Activated CD8-positive, alpha-beta memory T cell treated with anti-CD3 and anti-CD28 coated beads, Interleukin-2, amount 10 ng/mL, durations not matched to agents 7 days and 5 days (primary cell): ENCODE results near the gene STAMBP. TPM values are rescaled to one million over a fixed set of nuclear protein-coding genes. Genes with fewer than 3 reads are reported as not detected.
A peak's percentile ranks its signal among the peaks of the same experiment; 100 is the strongest.
"Not testable (repeated sequence)": the region's sequence is repeated elsewhere in the genome, so short reads cannot be mapped to it uniquely, and the experiment has no call there.

Experiments used
- ATAC-seq: fragments of 150-1000 bp; cut with Tn5 transposase; one replicate; pipeline ENCODE4 v1.10.0; 2021; ENCODE audit warnings: moderate library complexity
- CTCF ChIA-PET: fragments of 350-600 bp; sonication (Branson Sonifier 250); formaldehyde crosslinking; loops from one replicate; lab custom pipeline; 2021; ENCODE audit warnings: antibody characterized with exemption; lab: Charles Lee
- DNase-seq: peaks from one replicate; pipeline ENCODE4 v3.0.0-alpha.2; 2020
- H3K27ac Mint-ChIP-seq: one replicate; pipeline ENCODE4 v1.8.0; 2021; ENCODE audit warnings: mild to moderate bottlenecking, mixed read lengths
- H3K27me3 Mint-ChIP-seq: one replicate; pipeline ENCODE4 v1.8.0; 2021; ENCODE audit warnings: mixed read lengths
- H3K36me3 Mint-ChIP-seq: one replicate; pipeline ENCODE4 v1.8.0; 2021; ENCODE audit warnings: mild to moderate bottlenecking, mixed read lengths
- H3K4me1 Mint-ChIP-seq: one replicate; pipeline ENCODE4 v1.8.0; 2021; ENCODE audit warnings: mixed read lengths
- H3K4me3 Mint-ChIP-seq: one replicate; pipeline ENCODE4 v1.8.0; 2021; ENCODE audit warnings: mild to moderate bottlenecking, moderate library complexity, mixed read lengths
- H3K9me3 Mint-ChIP-seq: one replicate; pipeline ENCODE4 v1.8.0; 2022; ENCODE audit warnings: low read depth, mixed read lengths
- total RNA-seq, 2 experiments: library from RNA; stranded (reverse); gene quantifications; one replicate each; pipeline ENCODE4 v1.2.3, GENCODE V29; 2021

Gene STAMBP
- total RNA-seq, 2 experiments from 2014 or later = 42.8 to 58.8 TPM

- H3K4me3 Mint-ChIP-seq = no peak overlapping the region
- CTCF ChIA-PET = interaction anchor here (1.5 kb wide), 1 partner anchor 201 kb away, joined by 3 read pairs; no protein-coding TSS in a partner anchor
- DNase-seq = no peak
- H3K4me1 Mint-ChIP-seq = peaks cover 12% of the 10 kb centered on the region
- ATAC-seq = peak; percentile 42
- H3K27me3 Mint-ChIP-seq = peaks cover 3% of the 10 kb centered on the region
- H3K27ac Mint-ChIP-seq = no peak overlapping the region
- H3K36me3 Mint-ChIP-seq = no peaks in the 10 kb centered on the region
- no peaks in the 10 kb centered on the region for H3K9me3 Mint-ChIP-seq
These were observed 48.5 kb downstream of the STAMBP start for GRCh38 chr2:73877071-73877802.

GRCh38 chr2:73877984-73878383 lies 49.2 kb downstream of the STAMBP start:
- H3K4me3 Mint-ChIP-seq, H3K9me3 Mint-ChIP-seq, H3K27ac Mint-ChIP-seq, H3K27me3 Mint-ChIP-seq, H3K36me3 Mint-ChIP-seq, DNase-seq, ATAC-seq: not testable (repeated sequence)
- CTCF ChIA-PET = interaction anchor here (1.5 kb wide), 1 partner anchor 201 kb away, joined by 3 read pairs; no protein-coding TSS in a partner anchor
- peaks cover 12% of the 10 kb centered on the region for H3K4me1 Mint-ChIP-seq

- no peaks in the 10 kb centered on the region for H3K9me3 Mint-ChIP-seq
- H3K4me3 Mint-ChIP-seq = no peak overlapping the region
- CTCF ChIA-PET = interaction anchor here (2.0 kb wide), 1 partner anchor 262 kb away, joined by 7 read pairs; the partner anchor contains the start of gene BOLA3
- no peak overlapping the region for H3K27ac Mint-ChIP-seq
- DNase-seq (no peak), ATAC-seq (no peak)
- peaks cover 3% of the 10 kb centered on the region for H3K27me3 Mint-ChIP-seq
- H3K36me3 Mint-ChIP-seq = peaks cover 2% of the 10 kb centered on the region
- peaks cover 18% of the 10 kb centered on the region for H3K4me1 Mint-ChIP-seq
These were observed 56.6 kb downstream of the STAMBP start for GRCh38 chr2:73885406-73885805.

GRCh38 chr2:73886357-73886756 lies 57.6 kb downstream of the STAMBP start:
- Mint-ChIP-seq H3K4me1 (peaks cover 18% of the 10 kb centered on the region), H3K27me3 (peaks cover 3% of the 10 kb centered on the region), H3K27ac (no peak overlapping the region), H3K9me3 (no peaks in the 10 kb centered on the region), H3K4me3 (no peak overlapping the region), H3K36me3 (peaks cover 2% of the 10 kb centered on the region)
- DNase-seq (no peak), ATAC-seq (peak; percentile 55)
- CTCF ChIA-PET = no interaction called here

DNA sequence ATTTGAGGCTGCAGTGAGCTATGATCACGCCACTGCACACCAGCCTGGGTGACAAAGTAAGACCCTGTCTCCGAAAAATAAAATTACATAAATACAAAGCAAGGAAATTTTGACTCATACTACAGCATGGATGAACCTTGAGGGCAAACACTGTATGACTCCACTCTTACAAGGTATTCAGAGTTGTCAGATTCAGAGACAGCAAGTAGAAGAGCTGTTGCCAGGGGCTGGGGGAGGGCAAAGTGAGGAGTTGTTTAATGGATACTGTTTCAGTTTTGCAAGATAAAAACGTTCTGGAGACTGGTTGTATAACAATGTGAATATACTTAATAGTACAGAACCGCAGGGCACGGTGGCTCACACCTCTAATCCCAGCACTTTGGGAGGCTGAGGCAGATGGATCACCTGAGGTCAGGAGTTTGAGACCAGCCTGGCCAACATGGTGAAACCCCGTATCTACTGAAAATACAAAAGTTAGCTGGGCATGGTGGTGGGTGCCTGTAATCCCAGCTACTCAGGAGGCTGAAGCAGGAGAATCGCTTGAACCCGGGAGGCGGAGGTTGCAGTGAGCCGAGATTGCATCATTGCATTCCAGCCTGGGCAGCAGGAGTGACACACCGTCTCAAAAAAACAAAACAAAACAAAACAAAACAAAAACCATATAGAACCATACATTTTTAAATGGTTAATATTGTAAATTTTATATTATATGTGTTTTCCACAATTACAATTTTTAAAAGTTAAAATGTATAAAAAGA lies 59.0 kb downstream of the STAMBP start:
- not testable (repeated sequence) for ATAC-seq

DNA sequence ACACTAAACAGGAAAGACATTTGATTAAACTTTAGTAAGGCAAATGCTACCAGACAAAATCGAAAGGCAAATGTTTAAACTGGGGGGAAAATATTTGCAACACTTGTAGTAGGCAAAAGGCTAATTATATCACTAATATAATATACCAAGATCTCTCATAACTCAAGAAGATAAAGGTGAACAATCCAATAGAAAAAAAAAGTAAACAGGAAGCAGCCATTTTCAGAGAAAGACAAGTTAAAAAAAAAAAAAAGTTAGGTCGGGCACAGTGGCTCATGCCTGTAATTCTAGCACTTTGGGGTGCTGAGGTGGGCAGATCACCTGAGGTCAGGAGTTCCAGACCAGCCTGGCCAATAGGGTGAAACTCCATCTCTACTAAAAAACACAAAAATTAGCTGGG lies 59.6 kb downstream of the STAMBP start:
- Mint-ChIP-seq H3K36me3 (peaks cover 2% of the 10 kb centered on the region), H3K4me3 (no peak overlapping the region), H3K4me1 (peaks cover 18% of the 10 kb centered on the region), H3K27me3 (no peaks in the 10 kb centered on the region), H3K9me3 (no peaks in the 10 kb centered on the region), H3K27ac (peak overlapping the region; percentile 54)
- DNase-seq (no peak), ATAC-seq (no peak)
- CTCF ChIA-PET = interaction anchor here (0.6 kb wide), 1 partner anchor 100 kb away, joined by 3 read pairs; no protein-coding TSS in a partner anchor

More for the DNA sequence above, 59.0 kb downstream of the STAMBP start:
- H3K4me3 Mint-ChIP-seq, CTCF ChIA-PET, H3K27ac Mint-ChIP-seq, H3K27me3 Mint-ChIP-seq, H3K36me3 Mint-ChIP-seq, H3K9me3 Mint-ChIP-seq, DNase-seq: not testable (repeated sequence)
- peaks cover 18% of the 10 kb centered on the region for H3K4me1 Mint-ChIP-seq

DNA sequence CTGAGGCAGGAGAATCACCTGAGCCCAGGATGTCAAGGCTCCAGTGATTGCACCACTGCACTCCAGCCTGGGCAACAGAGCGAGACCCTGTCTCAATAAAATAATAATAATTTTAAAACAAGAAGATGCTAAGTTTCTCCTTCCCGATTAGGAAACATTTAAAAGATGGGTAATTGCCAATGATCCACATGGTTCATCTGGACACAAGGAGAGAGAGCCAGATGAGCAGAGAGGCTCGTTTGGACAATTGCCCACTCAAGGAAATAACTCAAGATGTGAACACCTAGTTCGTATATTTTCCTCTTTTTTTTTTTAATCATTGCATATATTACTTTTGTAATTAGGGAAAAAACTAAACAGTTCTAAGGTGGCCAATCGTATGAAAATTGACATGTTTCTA lies 60.4 kb downstream of the STAMBP start:
- no peak overlapping the region for H3K27ac Mint-ChIP-seq
- H3K4me1 Mint-ChIP-seq = peaks cover 23% of the 10 kb centered on the region
- ATAC-seq = no peak
- CTCF ChIA-PET = interaction anchor here (0.6 kb wide), 1 partner anchor 99 kb away, joined by 3 read pairs; no protein-coding TSS in a partner anchor
- H3K36me3 Mint-ChIP-seq = peaks cover 2% of the 10 kb centered on the region
- no peak for DNase-seq
- no peaks in the 10 kb centered on the region for H3K27me3 Mint-ChIP-seq
- H3K9me3 Mint-ChIP-seq = no peaks in the 10 kb centered on the region
- no peak overlapping the region for H3K4me3 Mint-ChIP-seq

- H3K36me3 Mint-ChIP-seq = peaks cover 2% of the 10 kb centered on the region
- peaks cover 35% of the 10 kb centered on the region for H3K4me1 Mint-ChIP-seq
- H3K27ac Mint-ChIP-seq = no peak overlapping the region
- DNase-seq (no peak), ATAC-seq (no peak)
- no peak overlapping the region for H3K4me3 Mint-ChIP-seq
- H3K9me3 Mint-ChIP-seq = no peaks in the 10 kb centered on the region
- no peaks in the 10 kb centered on the region for H3K27me3 Mint-ChIP-seq
- CTCF ChIA-PET = no interaction called here
These were observed 61.7 kb downstream of the STAMBP start for GRCh38 chr2:73890301-73891092.

- peaks cover 2% of the 10 kb centered on the region for H3K36me3 Mint-ChIP-seq
- DNase-seq (no peak), ATAC-seq (no peak)
- CTCF ChIA-PET = interaction anchor here (1.1 kb wide), 1 partner anchor 67 kb away, joined by 4 read pairs; no protein-coding TSS in a partner anchor
- H3K4me3 Mint-ChIP-seq = no peak overlapping the region
- H3K27ac Mint-ChIP-seq = no peak overlapping the region
- H3K9me3 Mint-ChIP-seq = no peaks in the 10 kb centered on the region
- H3K4me1 Mint-ChIP-seq = peaks cover 37% of the 10 kb centered on the region
- no peaks in the 10 kb centered on the region for H3K27me3 Mint-ChIP-seq
These were observed 62.6 kb downstream of the STAMBP start for GRCh38 chr2:73891276-73891901.

- ATAC-seq (no peak), DNase-seq (no peak)
- Mint-ChIP-seq H3K36me3 (no peaks in the 10 kb centered on the region), H3K4me1 (peaks cover 44% of the 10 kb centered on the region), H3K9me3 (no peaks in the 10 kb centered on the region), H3K27me3 (no peaks in the 10 kb centered on the region), H3K27ac (no peak within 1 kb of the TSS), H3K4me3 (no peak within 1 kb of the TSS)
- CTCF ChIA-PET = interaction anchor here (1.1 kb wide), 1 partner anchor 69 kb away, joined by 4 read pairs; no protein-coding TSS in a partner anchor
These were observed 64.0 kb downstream of the STAMBP start, which contains the start of gene ACTG2 for GRCh38 chr2:73892631-73893329. Gene ACTG2 (plus strand): TSS chr2:73893008. CDS start chr2:73901312, 8,304 bp downstream.

DNA sequence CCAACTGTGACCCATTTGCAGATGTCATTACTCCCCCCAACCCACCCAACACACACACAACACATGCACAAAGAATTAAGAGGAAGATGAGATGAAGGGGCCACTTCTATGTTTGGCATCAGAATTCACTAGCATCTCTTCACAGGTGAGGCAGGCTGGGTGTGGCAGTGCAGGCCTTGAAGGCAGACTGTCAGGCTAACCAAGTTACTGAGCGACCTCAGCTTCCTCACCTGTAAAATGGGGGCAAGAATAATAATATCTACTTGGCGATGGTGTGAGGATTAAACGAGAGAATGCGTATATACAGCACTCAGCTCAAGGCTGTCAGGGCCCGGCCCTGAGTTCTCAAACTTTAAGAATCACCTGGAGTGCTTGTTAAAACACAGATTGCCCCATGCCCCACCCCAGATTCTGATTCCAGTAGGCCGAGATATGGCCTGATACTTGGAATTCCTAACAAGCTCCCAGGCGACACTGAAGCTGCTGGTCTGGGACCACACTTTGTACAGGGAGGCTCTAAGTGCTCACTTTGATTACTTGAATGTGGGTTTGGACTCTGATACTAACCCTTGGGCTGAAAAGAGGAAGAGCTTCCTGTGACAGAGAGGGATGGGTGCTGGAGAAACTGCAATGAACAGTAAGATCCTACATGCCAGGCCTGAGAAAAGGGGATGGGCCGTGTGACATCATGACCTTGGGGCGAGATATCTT lies 65.2 kb downstream of the STAMBP start:
- no peak for ATAC-seq
- no peak overlapping the region for H3K4me3 Mint-ChIP-seq
- CTCF ChIA-PET = interaction anchor here (0.5 to 1.3 kb wide), 3 partner anchors 15 to 214 kb away, joined by 3 to 4 read pairs (median 3); no protein-coding TSS in a partner anchor
- no peak for DNase-seq
- H3K9me3 Mint-ChIP-seq = no peaks in the 10 kb centered on the region
- no peaks in the 10 kb centered on the region for H3K27me3 Mint-ChIP-seq
- H3K4me1 Mint-ChIP-seq = peaks cover 40% of the 10 kb centered on the region
- no peaks in the 10 kb centered on the region for H3K36me3 Mint-ChIP-seq
- H3K27ac Mint-ChIP-seq = peak overlapping the region; percentile 30
